Neural cell (in vitro differentiated cells): ENCODE measurements around the gene MED8. TPM values are rescaled to one million over a fixed set of nuclear protein-coding genes. Genes with fewer than 3 reads are reported as not detected.

Experiments used
- H2AFZ ChIP-seq: fragments of 200-600, 300-800 bp; sonication (generic), shearing (Covaris generic); 2 replicates; pipeline ENCODE4 v1.6.0; 2014; ENCODE audit warnings: low read depth, mild to moderate bottlenecking, antibody characterized with exemption, low read length, moderate library complexity
- H3F3A ChIP-seq: fragments of 200-600 bp; shearing (Covaris generic); 2 replicates; pipeline ENCODE4 v1.6.1; 2016; ENCODE audit warnings: mild to moderate bottlenecking, moderate library complexity, mixed read lengths, antibody characterized with exemption, low read length; ENCODE audit not compliant: insufficient read depth, poor library complexity, severe bottlenecking
- H3K27ac ChIP-seq: fragments of 200-600, 300-800 bp; sonication (generic), shearing (Covaris generic); 2 replicates; pipeline ENCODE4 v1.5.1; 2014; ENCODE audit warnings: mild to moderate bottlenecking, low read length, moderate library complexity
- H3K27me3 ChIP-seq: fragments of 300-800, 200-600 bp; sonication (generic), shearing (Covaris generic); 2 replicates; pipeline ENCODE4 v1.6.0; 2014; ENCODE audit warnings: mild to moderate bottlenecking, low read depth, low read length, moderate library complexity; ENCODE audit not compliant: insufficient read depth
- H3K36me3 ChIP-seq: fragments of 300-800, 200-600 bp; sonication (generic), shearing (Covaris generic); 2 replicates; pipeline ENCODE4 v1.5.1; 2014; ENCODE audit warnings: mild to moderate bottlenecking, antibody characterized with exemption, low read length, moderate library complexity; ENCODE audit not compliant: insufficient read depth
- H3K4me2 ChIP-seq: fragments of 300-800, 200-600 bp; sonication (generic), shearing (Covaris generic); 2 replicates; pipeline ENCODE4 v1.6.0; 2014; ENCODE audit warnings: mild to moderate bottlenecking, low read length
- H3K4me3 ChIP-seq: fragments of 300-800, 200-600 bp; sonication (generic), shearing (Covaris generic); 2 replicates; pipeline ENCODE4 v1.5.1; 2014; ENCODE audit warnings: mild to moderate bottlenecking, low read length, moderate library complexity
- H3K79me2 ChIP-seq: fragments of 200-600 bp; shearing (Covaris generic); replicated peaks from 2 replicates; pipeline ENCODE4 v1.6.0; 2014; ENCODE audit warnings: mild to moderate bottlenecking, low read length, moderate library complexity; ENCODE audit not compliant: insufficient read depth
- H3K9ac ChIP-seq: fragments of 300-800, 200-600 bp; sonication (generic), shearing (Covaris generic); 2 replicates; pipeline ENCODE4 v1.6.1; 2016; ENCODE audit warnings: mild to moderate bottlenecking, low read length, mixed read lengths
- H3K9me2 ChIP-seq: fragments of 200-600 bp; shearing (Covaris generic); 2 replicates; pipeline ENCODE4 v1.6.1; 2016; ENCODE audit warnings: mild to moderate bottlenecking, low read length, mixed read lengths; ENCODE audit not compliant: insufficient read depth
- H3K9me3 ChIP-seq: fragments of 200-600, 300-800 bp; sonication (generic), shearing (Covaris generic); 2 replicates; pipeline ENCODE4 v1.6.1; 2016; ENCODE audit warnings: mild to moderate bottlenecking, mixed run types, low read length, moderate library complexity, mixed read lengths
- H4K20me1 ChIP-seq: fragments of 200-600 bp; shearing (Covaris generic); 2 replicates; pipeline ENCODE4 v1.6.1; 2016; ENCODE audit warnings: mild to moderate bottlenecking, mixed run types; ENCODE audit not compliant: insufficient read depth
- CTCF ChIP-seq: fragments of 450-650 bp; IDR thresholded peaks from 2 replicates; pipeline ENCODE4 v1.5.1; 2014; ENCODE audit warnings: antibody characterized with exemption, mild to moderate bottlenecking, moderate library complexity; ENCODE audit not compliant: poor library complexity, severe bottlenecking
- EP300 ChIP-seq: fragments of 450-650 bp; conservative IDR thresholded peaks from 2 replicates; pipeline ENCODE4 v1.6.1; 2014; ENCODE audit warnings: antibody characterized with exemption, mild to moderate bottlenecking, moderate library complexity; ENCODE audit not compliant: poor library complexity, severe bottlenecking
- EZH2 ChIP-seq: fragments of 200-600, 300-800 bp; shearing (Covaris generic), sonication (generic); IDR thresholded peaks from 2 replicates; pipeline ENCODE4 v1.6.1; 2014; ENCODE audit warnings: antibody characterized with exemption, low read length, borderline replicate concordance, mild to moderate bottlenecking; ENCODE audit not compliant: insufficient read depth, poor library complexity, severe bottlenecking
- MXI1 ChIP-seq: fragments of 450-650 bp; conservative IDR thresholded peaks from 2 replicates; pipeline ENCODE4 v1.6.1; 2014; ENCODE audit warnings: antibody characterized with exemption, mild to moderate bottlenecking; ENCODE audit not compliant: poor library complexity, severe bottlenecking
- POLR2AphosphoS5 ChIP-seq: IDR thresholded peaks from 2 replicates; pipeline ENCODE4 v1.6.1; 2012
- RAD21 ChIP-seq: fragments of 450-650 bp; conservative IDR thresholded peaks from 2 replicates; pipeline ENCODE4 v1.6.1; 2014; ENCODE audit warnings: antibody characterized with exemption, mild to moderate bottlenecking, moderate library complexity
- SMC3 ChIP-seq: fragments of 450-650 bp; conservative IDR thresholded peaks from 2 replicates; pipeline ENCODE4 v1.6.1; 2014; ENCODE audit warnings: antibody characterized with exemption, mild to moderate bottlenecking, moderate library complexity; ENCODE audit not compliant: poor library complexity
- TAF1 ChIP-seq: IDR thresholded peaks from 2 replicates; pipeline ENCODE4 v1.6.1; 2012; ENCODE audit warnings: low read depth
- polyA plus RNA-seq: library from polyadenylated mRNA; depleted of rRNA; stranded (reverse); fragments of >200 nt; gene quantifications from 2 replicates; pipeline ENCODE4 v1.2.3, GENCODE V29; 2014
- TF ChIP-seq, protein P1 (sequence below): IDR thresholded peaks from 2 replicates; pipeline ENCODE4 v1.6.1; 2012; ENCODE audit warnings: borderline replicate concordance

MED8 gene
- polyA plus RNA-seq, 1 donor from 2014 or later: 59.2 TPM

DNA sequence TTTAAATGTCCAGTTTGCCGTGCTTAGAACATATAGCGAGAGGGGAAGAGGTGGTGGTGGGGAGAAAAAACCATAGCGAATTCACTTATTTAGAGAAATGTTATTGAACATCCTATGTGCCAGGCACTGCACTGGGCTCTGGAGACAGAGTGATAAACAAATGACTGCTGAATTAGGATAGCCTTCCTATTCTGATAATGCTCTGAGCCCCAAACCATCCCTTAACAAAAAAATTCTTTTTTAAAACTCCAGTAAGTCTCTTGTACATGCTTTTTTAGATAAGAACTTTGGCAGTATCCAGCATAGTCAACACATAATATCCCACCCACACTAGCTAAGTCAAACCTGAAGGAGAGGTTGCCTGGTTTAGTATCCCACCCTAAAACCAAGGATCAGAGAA, 8.6 kb upstream of the MED8 start:
- Histone ChIP-seq H3K27ac (no peak overlapping the region), H2AFZ (no peak overlapping the region), H3K79me2 (peaks cover 3% of the 10 kb centered on the region), H4K20me1 (no peaks in the 10 kb centered on the region), H3K36me3 (no peaks in the 10 kb centered on the region), H3K4me2 (no peak overlapping the region), H3K9ac (no peak overlapping the region), H3F3A (no peaks in the 10 kb centered on the region), H3K9me3 (no peaks in the 10 kb centered on the region), H3K4me3 (no peak overlapping the region), H3K27me3 (no peaks in the 10 kb centered on the region), H3K9me2 (no peaks in the 10 kb centered on the region)
- TF ChIP-seq MXI1 (no peak), TAF1 (no peak), CTCF (no peak), EZH2 (no peak), RAD21 (no peak), EP300 (no peak), POLR2AphosphoS5 (no peak), SMC3 (no peak)
- TF ChIP-seq, protein P1, sequence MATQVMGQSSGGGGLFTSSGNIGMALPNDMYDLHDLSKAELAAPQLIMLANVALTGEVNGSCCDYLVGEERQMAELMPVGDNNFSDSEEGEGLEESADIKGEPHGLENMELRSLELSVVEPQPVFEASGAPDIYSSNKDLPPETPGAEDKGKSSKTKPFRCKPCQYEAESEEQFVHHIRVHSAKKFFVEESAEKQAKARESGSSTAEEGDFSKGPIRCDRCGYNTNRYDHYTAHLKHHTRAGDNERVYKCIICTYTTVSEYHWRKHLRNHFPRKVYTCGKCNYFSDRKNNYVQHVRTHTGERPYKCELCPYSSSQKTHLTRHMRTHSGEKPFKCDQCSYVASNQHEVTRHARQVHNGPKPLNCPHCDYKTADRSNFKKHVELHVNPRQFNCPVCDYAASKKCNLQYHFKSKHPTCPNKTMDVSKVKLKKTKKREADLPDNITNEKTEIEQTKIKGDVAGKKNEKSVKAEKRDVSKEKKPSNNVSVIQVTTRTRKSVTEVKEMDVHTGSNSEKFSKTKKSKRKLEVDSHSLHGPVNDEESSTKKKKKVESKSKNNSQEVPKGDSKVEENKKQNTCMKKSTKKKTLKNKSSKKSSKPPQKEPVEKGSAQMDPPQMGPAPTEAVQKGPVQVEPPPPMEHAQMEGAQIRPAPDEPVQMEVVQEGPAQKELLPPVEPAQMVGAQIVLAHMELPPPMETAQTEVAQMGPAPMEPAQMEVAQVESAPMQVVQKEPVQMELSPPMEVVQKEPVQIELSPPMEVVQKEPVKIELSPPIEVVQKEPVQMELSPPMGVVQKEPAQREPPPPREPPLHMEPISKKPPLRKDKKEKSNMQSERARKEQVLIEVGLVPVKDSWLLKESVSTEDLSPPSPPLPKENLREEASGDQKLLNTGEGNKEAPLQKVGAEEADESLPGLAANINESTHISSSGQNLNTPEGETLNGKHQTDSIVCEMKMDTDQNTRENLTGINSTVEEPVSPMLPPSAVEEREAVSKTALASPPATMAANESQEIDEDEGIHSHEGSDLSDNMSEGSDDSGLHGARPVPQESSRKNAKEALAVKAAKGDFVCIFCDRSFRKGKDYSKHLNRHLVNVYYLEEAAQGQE: no peak

DNA sequence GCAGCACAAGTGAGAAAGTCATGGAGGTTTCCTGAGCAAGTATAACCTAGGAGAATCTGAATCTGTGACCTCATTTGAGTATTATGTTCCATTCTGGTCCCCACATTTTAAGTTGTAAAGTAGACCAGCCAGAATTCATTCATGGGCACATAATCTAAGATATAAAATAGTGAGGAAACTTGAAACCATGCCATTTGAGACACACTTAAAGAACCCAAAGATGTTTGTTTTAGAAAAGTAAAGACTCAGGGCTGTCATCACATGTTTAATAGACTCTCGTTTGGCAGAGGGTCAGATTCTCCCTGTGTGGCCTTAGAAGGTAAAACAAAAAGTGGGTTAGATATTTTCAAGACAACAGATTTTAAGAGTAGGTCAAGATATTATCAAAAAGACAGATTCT, 6.5 kb upstream of the MED8 start:
- Histone ChIP-seq H3K27ac (no peak overlapping the region), H3K27me3 (no peaks in the 10 kb centered on the region), H3K9ac (no peak overlapping the region), H3K9me2 (no peaks in the 10 kb centered on the region), H3F3A (no peaks in the 10 kb centered on the region), H3K36me3 (no peaks in the 10 kb centered on the region), H3K79me2 (peaks cover 7% of the 10 kb centered on the region), H3K4me2 (no peak overlapping the region), H3K4me3 (no peak overlapping the region), H3K9me3 (no peaks in the 10 kb centered on the region), H4K20me1 (no peaks in the 10 kb centered on the region), H2AFZ (no peak overlapping the region)
- TF ChIP-seq RAD21: no peak
- no peak for TF ChIP-seq MXI1
- no peak for TF ChIP-seq TAF1
- TF ChIP-seq SMC3: no peak
- TF ChIP-seq EZH2: no peak
- TF ChIP-seq CTCF: no peak
- TF ChIP-seq POLR2AphosphoS5: no peak
- no peak for TF ChIP-seq EP300
- TF ChIP-seq, protein P1: no peak
